Large intestine (tissue), 3 donors: Measurements from ENCODE around the gene EEA1. TPM values are rescaled to one million over a fixed set of nuclear protein-coding genes. Genes with fewer than 3 reads are reported as not detected.

Experiments used
- DNase-seq, 2 donors: peaks; one replicate each; pipeline versions ENCODE4 v3.0.0 to v3.0.0-alpha.2; 2013
- H3K27ac ChIP-seq: one replicate; pipeline ENCODE4 v1.5.1; 2013; ENCODE audit warnings: low read length
- H3K27me3 ChIP-seq: 2 replicates; pipeline ENCODE4 v1.6.1; 2013; ENCODE audit warnings: low read length; ENCODE audit not compliant: control insufficient read depth, insufficient read depth
- H3K36me3 ChIP-seq: 2 replicates; pipeline ENCODE4 v1.6.1; 2013; ENCODE audit warnings: low read length; ENCODE audit not compliant: control insufficient read depth, insufficient read depth
- H3K4me1 ChIP-seq: one replicate; pipeline ENCODE4 v1.6.1; 2013; ENCODE audit warnings: low read length; ENCODE audit not compliant: control insufficient read depth, insufficient read depth
- H3K4me3 ChIP-seq: one replicate; pipeline ENCODE4 v1.5.1; 2013; ENCODE audit warnings: low read length
- H3K9me3 ChIP-seq: one replicate; pipeline ENCODE4 v1.6.1; 2013; ENCODE audit warnings: mild to moderate bottlenecking, low read depth, low read length, moderate library complexity; ENCODE audit not compliant: control insufficient read depth
- WGBS: methylation state at CpG from one replicate; pipeline ENCODE4 v1.1.5; 2013; ENCODE audit warnings: low lambda C conversion rate; ENCODE audit not compliant: insufficient coverage; 5-methylcytosine and 5-hydroxymethylcytosine counted together
- polyA plus RNA-seq: library from polyadenylated mRNA; unstranded; fragments of 120-200 nt; gene quantifications from one replicate; pipeline ENCODE4 v1.2.1, GENCODE V29; 2013

Gene EEA1
- polyA plus RNA-seq, 1 donor, result 15.5 TPM

- H3K27me3 ChIP-seq, result no peaks in the 10 kb centered on the region
Observed at GRCh38 chr12:92784356-92784755, 144.7 kb downstream of the EEA1 start.

DNA sequence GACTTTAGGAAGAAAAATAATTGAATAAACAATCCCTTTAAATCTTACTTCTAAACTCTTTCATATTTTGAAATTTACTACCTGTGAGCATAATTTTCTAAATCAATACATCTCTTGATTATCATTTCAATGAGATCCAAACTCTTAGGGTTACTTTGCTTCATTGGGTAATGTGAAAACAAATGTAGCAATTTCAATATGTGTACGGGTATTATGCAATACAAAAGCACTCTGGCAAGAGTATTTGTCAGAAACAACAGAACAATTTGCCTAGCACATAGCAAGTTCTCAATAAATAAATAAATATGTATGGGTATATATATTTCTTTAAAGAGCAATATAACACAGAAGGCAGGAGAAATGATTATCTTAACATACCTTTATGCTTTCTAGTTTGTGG lies 149.2 kb downstream of the EEA1 start:
- Histone ChIP-seq H3K4me3 (no peak overlapping the region), H3K36me3 (peaks cover 28% of the 10 kb centered on the region), H3K27ac (no peak overlapping the region), H3K27me3 (no peaks in the 10 kb centered on the region), H3K9me3 (no peaks in the 10 kb centered on the region), H3K4me1 (no peaks in the 10 kb centered on the region)
- 75% methylated on average over 1 of the region's 1 CpG for WGBS
- no peak for DNase-seq

More at GRCh38 chr12:92784356-92784755, 144.7 kb downstream of the EEA1 start:
- H3K27ac ChIP-seq, result no peak overlapping the region
- no CpG with 5 or more reads among the region's 1 CpG for WGBS
- H3K4me3 ChIP-seq, result no peak overlapping the region
- H3K4me1 ChIP-seq, result no peaks in the 10 kb centered on the region
- DNase-seq, result no peak
- peaks cover 14% of the 10 kb centered on the region for H3K36me3 ChIP-seq
- H3K9me3 ChIP-seq, result no peaks in the 10 kb centered on the region

DNA sequence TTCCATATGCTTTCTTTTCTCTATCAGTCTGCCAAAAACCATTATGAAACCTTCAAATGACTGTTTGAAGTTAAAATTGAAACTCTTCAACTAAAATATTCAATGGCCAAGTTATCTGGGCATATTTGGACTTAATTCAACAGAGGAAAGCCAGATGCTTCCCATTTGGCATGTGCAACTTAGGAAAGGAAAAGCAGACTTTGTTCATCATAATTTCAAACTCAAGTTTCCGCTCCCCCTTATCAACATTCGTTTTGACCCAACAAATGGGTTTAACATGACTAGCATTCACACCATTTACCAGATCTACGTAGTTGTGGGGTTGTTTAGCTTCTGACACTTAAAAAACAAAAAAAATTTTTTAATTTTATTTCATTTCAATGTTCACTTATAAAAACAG lies 150.6 kb downstream of the EEA1 start:
- Histone ChIP-seq H3K4me1 (no peaks in the 10 kb centered on the region), H3K9me3 (no peaks in the 10 kb centered on the region), H3K4me3 (no peak overlapping the region), H3K36me3 (peaks cover 28% of the 10 kb centered on the region), H3K27me3 (no peaks in the 10 kb centered on the region), H3K27ac (no peak overlapping the region)
- 100% methylated on average over 1 of the region's 3 CpGs for WGBS
- DNase-seq, result no peak

DNA sequence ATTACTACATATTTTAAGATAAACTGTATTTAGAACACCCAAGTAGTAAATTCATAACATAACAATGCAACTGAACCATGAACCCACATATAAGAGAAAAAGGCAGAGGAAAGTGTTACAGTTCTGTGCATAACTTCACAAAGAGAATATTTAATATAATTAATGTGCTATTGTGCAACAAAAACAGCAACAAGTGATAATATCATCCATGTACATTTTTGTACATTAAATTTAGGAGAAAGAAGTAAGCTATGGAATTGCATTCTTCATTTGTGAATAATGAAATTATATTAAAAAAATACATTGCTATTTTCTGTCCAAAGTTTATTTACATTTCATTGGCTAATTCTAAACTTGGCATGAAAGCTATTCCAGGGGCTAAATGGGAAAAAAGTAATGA lies 153.7 kb downstream of the EEA1 start:
- DNase-seq, result no peak
- Histone ChIP-seq H3K36me3 (peaks cover 18% of the 10 kb centered on the region), H3K4me3 (no peak overlapping the region), H3K27me3 (no peaks in the 10 kb centered on the region), H3K27ac (no peak overlapping the region), H3K9me3 (no peaks in the 10 kb centered on the region), H3K4me1 (no peaks in the 10 kb centered on the region)

GRCh38 chr12:92771001-92771400 lies 158.1 kb downstream of the EEA1 start:
- Histone ChIP-seq H3K4me1 (no peaks in the 10 kb centered on the region), H3K27me3 (no peaks in the 10 kb centered on the region), H3K27ac (no peak overlapping the region), H3K4me3 (no peak overlapping the region), H3K9me3 (no peaks in the 10 kb centered on the region), H3K36me3 (no peaks in the 10 kb centered on the region)
- 86% methylated on average over 1 of the region's 1 CpG for WGBS
- DNase-seq, result no peak

DNA sequence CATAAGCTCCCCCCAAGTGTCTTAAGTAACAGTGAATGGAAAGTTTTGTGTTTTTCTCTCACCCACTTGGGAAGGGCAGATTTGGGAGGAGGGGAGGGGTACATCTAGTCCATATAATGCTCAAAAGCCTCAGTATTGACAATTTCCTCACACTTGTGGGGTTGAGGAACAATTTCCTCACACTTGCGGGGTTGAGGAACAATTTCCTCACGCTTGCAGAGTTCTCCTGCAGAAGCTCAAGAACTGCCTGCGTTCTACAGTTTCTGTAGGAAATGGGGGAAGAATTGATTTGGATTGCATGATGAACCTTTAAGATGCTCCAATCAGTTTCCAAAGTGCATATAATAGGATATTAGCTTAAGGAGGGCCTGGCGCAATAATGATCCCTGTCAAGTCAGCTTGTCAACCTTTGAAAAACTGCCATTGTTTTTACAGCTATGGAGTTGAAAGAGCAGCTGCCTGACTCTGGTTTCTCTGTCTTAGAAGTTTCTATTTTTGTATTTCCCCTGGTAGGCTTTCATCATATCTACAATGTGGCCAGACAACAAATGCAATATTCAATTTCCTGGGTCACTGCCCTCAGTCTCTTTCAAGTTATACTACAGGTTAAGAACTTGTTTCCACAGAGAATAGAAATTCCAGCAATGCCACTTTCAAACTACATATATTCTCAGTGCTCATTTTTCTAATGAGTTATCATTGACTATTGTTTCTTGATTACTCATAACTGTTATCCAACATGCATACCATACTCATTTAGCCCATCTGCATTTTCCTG lies 159.8 kb downstream of the EEA1 start:
- H3K9me3 ChIP-seq, result no peaks in the 10 kb centered on the region
- peak in 1 of 2 donors; percentile 22 for DNase-seq
- no CpG with 5 or more reads among the region's 4 CpGs for WGBS
- H3K27ac ChIP-seq, result no peak overlapping the region
- no peaks in the 10 kb centered on the region for H3K36me3 ChIP-seq
- H3K4me1 ChIP-seq, result no peaks in the 10 kb centered on the region
- H3K27me3 ChIP-seq, result no peaks in the 10 kb centered on the region
- no peak overlapping the region for H3K4me3 ChIP-seq

DNA sequence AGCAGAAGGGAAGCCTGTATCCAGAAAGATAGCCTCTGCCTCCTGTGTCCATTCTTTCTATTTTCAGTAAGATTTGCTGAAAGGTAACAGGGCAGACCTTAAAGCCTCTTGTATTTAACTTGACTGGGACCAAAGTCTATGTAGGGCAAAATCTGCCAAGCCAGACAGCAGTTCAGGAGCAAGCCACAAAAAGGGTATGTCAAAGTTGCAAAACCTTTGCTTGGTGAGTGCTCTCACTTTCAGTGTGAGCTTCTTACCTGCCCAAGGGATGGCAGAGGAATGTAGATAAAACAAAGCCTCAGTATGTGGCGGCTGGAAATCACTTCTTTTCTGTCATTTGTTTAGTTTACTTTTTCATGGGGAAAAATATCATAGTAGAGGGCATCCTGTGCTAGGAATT lies 163.2 kb downstream of the EEA1 start:
- DNase-seq, result no peak
- no peak overlapping the region for H3K27ac ChIP-seq
- H3K4me3 ChIP-seq, result no peak overlapping the region
- H3K27me3 ChIP-seq, result no peaks in the 10 kb centered on the region
- H3K4me1 ChIP-seq, result no peaks in the 10 kb centered on the region
- no peaks in the 10 kb centered on the region for H3K9me3 ChIP-seq
- H3K36me3 ChIP-seq, result no peaks in the 10 kb centered on the region
- 0% methylated on average over 1 of the region's 1 CpG for WGBS

- no peaks in the 10 kb centered on the region for H3K27me3 ChIP-seq
- no peak overlapping the region for H3K4me3 ChIP-seq
- no peaks in the 10 kb centered on the region for H3K36me3 ChIP-seq
- H3K4me1 ChIP-seq, result no peaks in the 10 kb centered on the region
- H3K27ac ChIP-seq, result no peak overlapping the region
- no peak for DNase-seq
- H3K9me3 ChIP-seq, result no peaks in the 10 kb centered on the region
- no CpG with 5 or more reads among the region's 5 CpGs for WGBS
Observed at GRCh38 chr12:92764831-92765230, 164.3 kb downstream of the EEA1 start.

DNA sequence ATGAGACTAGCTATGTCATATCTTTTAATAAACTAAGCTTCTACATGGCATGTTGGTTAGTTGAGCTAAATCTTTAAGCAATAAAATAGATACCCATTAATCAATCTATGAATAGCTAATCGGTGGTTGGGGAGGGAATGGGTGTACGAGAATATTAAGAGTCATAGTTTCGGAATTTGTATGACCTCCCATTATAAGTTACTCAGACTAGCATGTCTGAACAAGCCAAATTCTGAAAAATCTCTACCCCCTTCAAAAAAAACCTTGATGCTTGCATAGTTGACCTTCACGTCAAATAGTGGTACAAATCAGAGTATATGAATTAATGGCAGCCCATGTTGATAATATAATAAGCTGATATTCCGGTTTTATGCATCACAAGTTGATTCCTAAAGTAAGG lies 166.3 kb downstream of the EEA1 start:
- no peak overlapping the region for H3K4me3 ChIP-seq
- no peaks in the 10 kb centered on the region for H3K9me3 ChIP-seq
- no peaks in the 10 kb centered on the region for H3K36me3 ChIP-seq
- H3K4me1 ChIP-seq, result no peaks in the 10 kb centered on the region
- no peak for DNase-seq
- no peak overlapping the region for H3K27ac ChIP-seq
- 100% methylated on average over 2 of the region's 5 CpGs for WGBS
- no peaks in the 10 kb centered on the region for H3K27me3 ChIP-seq

DNA sequence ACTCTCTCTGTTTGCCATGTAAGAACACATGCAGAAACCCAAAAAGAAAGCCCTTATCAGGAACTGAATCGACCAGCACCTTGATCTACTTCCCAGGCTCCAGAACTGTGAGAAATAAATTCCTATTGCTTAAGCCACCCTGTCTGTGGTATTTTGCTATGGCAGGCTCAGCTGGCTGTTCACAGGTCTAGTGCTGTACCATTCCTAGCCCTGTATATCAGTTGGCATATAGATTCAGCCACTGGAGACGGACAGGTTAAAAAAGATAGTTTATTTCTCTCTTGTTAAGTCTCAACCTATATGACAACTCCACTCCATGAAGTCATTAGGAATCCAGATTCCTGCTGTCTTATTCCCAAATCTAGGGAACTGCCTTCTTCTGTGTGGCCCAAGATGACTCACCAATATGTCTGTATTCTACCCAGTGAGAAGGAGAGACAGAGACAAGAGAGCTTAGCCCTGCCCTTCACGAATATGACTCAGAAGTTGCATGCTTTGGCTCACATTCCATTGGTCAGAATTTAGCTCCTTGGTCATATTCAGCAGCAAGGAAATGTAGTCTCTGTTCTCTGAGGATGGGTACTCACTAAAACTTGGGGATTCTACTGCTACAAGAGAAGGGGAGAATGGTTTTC lies 169.3 kb downstream of the EEA1 start:
- no peak for DNase-seq
- H3K4me1 ChIP-seq, result no peaks in the 10 kb centered on the region
- no peak overlapping the region for H3K27ac ChIP-seq
- H3K9me3 ChIP-seq, result no peaks in the 10 kb centered on the region
- no peaks in the 10 kb centered on the region for H3K27me3 ChIP-seq
- H3K4me3 ChIP-seq, result no peak overlapping the region
- WGBS, result no CpG with 5 or more reads among the region's 3 CpGs
- H3K36me3 ChIP-seq, result no peaks in the 10 kb centered on the region
